Subcutaneous adipose tissue (tissue), 4 donors: ENCODE results near the gene CLHC1. TPM values are rescaled to one million over a fixed set of nuclear protein-coding genes. Genes with fewer than 3 reads are reported as not detected.

Experiments used
- total RNA-seq, 4 donors: library from RNA; depleted of rRNA; stranded (reverse); fragments of >200 nt; gene quantifications; one replicate each; pipeline ENCODE4 v1.1.0, GENCODE V29; 2016
- TF ChIP-seq, protein P1 (sequence below): fragments of 450-650 bp; IDR thresholded peaks from one replicate; pipeline ENCODE4 v1.5.1; 2016; ENCODE audit warnings: low read depth, mild to moderate bottlenecking, control low read depth, antibody characterized with exemption, moderate library complexity

The CLHC1 gene
- total RNA-seq, 4 donors from 2014 or later: 3.2 to 15.8 (median 6.3) TPM

DNA sequence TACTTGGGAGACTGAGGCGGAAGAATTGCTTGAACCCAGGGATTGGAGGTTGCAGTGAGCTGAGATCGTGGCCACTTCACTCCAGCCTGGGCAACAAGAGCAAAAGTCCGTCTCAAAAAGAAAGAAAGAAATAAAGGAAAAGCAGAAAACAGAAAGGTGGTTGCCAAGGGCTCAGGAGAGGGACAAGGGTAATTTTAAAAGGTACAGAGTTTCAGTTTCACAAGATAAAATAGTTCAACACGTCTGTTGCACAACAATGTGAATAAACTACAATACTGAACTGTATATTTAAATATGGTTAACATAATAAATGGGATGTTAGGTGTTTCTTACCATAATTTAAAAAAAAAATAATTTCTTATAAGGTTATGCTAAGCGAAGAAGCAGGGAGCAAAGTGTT is 13.3 kb upstream of the CLHC1 start:
- TF ChIP-seq, protein P1, sequence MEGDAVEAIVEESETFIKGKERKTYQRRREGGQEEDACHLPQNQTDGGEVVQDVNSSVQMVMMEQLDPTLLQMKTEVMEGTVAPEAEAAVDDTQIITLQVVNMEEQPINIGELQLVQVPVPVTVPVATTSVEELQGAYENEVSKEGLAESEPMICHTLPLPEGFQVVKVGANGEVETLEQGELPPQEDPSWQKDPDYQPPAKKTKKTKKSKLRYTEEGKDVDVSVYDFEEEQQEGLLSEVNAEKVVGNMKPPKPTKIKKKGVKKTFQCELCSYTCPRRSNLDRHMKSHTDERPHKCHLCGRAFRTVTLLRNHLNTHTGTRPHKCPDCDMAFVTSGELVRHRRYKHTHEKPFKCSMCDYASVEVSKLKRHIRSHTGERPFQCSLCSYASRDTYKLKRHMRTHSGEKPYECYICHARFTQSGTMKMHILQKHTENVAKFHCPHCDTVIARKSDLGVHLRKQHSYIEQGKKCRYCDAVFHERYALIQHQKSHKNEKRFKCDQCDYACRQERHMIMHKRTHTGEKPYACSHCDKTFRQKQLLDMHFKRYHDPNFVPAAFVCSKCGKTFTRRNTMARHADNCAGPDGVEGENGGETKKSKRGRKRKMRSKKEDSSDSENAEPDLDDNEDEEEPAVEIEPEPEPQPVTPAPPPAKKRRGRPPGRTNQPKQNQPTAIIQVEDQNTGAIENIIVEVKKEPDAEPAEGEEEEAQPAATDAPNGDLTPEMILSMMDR: no peak

DNA sequence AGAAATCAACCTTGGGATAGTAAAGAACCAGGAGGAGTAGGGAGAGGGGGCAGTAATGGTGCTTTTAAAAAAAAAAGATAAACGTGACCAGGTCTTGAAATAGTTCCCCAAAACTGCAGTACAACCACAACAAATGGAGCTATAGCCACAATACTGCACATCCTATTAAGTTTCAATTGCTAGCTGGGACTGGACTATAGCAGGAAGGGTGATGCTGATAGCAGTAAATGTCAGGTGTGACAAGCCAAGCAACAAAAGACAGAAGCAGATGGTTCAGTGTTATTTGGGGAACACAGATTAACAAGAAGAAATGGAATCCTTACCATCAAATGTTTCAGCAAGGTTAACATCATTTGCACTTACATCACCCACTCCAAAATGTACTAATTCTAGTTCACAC is 10.5 kb upstream of the CLHC1 start:
- TF ChIP-seq, protein P1: no peak

DNA sequence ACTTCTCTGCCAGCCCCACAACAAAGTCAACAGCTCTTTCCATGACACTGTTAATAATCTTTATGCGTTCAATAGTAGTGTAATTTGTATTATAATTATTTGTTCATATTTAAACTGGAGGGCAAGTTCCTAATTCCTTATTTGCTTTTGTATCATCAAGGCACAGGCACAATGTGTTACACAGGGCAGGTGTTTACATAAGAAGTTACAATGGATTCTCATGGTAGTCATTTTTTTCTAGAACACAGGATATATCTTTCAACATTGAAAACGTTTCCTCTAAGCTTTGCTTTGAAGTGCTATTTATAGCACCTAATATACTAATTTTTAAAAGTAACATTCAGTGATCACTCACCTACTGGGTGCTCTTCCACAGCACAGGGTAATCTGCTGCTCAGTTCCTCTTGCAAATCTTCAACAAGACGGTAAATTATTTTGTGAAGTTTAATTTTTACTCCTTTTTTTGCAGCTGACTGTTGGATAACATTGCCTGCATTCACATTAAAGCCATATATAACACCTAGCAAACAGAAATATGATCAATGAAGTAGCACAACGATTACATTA is 7.6 kb upstream of the CLHC1 start:
- TF ChIP-seq, protein P1: no peak

DNA sequence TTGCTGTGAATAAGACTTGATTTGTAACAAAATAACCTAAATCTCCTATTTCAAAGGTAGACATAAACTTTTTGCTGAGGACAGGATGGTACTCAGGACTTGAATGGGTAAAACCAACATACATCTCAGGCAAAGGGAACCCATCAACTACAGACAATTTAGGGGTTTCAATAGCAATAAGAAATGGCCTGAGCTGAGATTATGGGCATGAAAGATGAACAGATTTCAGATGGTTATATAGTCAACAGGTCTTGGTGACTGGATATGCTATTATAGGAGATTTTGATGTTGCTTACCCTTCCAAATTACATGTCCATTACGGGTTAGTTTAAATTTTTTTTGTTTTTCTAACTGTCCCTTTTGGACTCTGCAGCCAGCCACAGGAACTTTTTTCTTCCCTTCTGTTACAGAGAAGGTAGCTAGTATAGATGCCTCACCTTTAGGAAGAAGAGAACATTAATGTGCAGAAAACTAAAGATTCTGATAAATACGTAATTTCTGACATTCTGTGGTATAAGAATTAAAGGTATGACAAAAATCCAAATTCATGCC is 5.0 kb upstream of the CLHC1 start:
- TF ChIP-seq, protein P1: no peak

DNA sequence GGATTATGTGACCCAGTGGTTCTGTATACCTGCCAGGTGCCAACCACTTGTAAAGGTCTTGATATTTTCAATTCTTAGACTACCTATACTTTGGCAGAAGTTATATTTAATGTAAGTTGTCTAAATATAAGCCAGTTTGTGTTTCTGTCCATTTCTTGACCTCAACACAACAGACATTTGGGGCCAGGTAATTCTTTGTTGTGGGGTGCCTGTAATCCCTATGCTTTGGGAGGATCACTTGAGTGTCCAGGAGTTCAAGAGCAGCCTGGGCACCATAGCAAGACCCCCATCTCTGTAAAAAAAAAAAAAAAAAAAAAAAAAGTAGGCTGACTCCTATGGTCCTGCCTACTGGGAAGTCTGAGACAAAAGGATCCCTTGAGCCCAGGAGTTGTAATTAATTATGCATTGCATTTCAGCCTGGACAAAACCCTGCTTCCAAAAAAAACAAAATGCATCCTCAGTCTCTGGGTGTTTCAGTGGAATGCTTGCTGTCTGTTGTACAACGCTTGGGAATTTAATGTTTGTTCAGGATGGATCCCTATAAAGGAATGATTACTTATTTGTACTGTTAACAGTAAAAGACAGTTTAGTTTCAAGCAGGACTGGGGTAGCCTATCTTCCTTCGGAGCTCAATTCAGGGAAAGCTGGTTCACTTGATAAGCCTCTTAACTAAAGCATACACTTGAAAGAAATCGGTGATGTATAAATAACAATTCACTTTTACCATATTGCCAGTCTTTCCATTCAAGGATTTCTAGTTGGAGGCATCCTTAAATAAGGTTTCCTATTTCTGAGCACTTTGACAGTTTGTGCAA is 3.8 kb upstream of the CLHC1 start:
- TF ChIP-seq, protein P1: no peak

DNA sequence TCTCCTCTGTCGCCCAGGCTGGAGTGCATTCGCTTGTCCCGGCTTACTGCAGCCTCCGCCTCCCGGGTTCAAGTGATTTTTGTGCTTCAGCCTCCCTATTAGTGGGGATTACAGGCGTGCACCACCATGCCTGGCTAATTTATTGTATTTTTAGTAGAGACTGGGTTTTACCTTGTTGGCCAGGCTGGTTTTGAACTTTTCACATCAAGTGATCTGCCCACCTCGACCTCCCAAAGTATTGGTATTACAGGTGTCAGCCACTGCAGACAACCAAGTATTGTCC is 1.5 kb upstream of the CLHC1 start:
- TF ChIP-seq, protein P1: no peak

DNA sequence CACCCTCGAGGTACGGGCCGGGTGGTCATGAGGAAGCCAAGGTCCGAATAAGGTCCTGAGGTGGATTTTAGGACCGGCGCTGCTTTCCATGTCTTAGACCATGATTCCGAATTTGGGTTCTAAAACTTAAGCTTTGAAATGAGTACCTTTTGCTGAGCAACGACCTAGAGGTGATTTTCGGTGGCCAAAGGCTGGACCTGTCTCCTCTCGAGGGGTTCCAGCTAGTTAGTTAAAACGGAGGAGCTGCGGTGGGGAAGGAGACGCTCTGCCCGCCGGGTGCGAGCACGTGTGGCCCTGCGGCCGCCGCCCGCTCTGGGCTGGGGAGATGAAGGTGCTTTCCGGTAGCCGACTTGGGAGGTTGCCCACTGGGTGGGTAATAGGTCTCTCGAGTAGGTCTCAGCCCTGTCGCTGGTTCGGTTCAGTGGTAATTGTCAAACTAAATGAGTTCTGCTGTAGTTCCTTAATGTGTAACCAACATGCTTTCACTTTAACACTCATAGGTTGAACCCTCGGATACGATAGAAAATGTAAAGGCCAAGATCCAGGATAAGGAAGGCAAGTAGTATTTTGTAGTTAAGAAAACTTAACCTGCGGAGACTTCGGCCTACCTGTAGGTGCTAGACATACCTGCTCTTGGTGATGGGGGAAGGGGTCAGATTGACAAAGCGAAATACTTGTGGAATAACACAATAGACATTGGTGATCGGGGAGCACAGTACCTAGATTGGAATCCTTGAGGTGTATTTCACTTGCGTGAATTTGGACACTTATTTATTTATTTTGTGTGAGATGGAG is 967 bp upstream of the CLHC1 start:
- TF ChIP-seq, protein P1: no peak
